Mucosa of stomach (tissue), 1 donor: Measurements from ENCODE around the gene ATG7.

Experiments
- H3K27me3 ChIP-seq: one replicate; pipeline ENCODE4 v1.7.0; 2013; ENCODE audit warnings: mild to moderate bottlenecking, low read length; ENCODE audit not compliant: control insufficient read depth, insufficient read depth
- H3K36me3 ChIP-seq: one replicate; pipeline ENCODE4 v1.7.0; 2013; ENCODE audit warnings: low read length; ENCODE audit not compliant: control insufficient read depth, insufficient read depth
- H3K4me1 ChIP-seq: one replicate; pipeline ENCODE4 v1.7.0; 2013; ENCODE audit warnings: mild to moderate bottlenecking, low read length; ENCODE audit not compliant: control insufficient read depth, insufficient read depth
- H3K4me3 ChIP-seq: one replicate; pipeline ENCODE4 v1.7.0; 2013; ENCODE audit warnings: low read length
- H3K9ac ChIP-seq: one replicate; pipeline ENCODE4 v1.7.0; 2013; ENCODE audit warnings: mild to moderate bottlenecking, low read length, moderate library complexity
- H3K9me3 ChIP-seq: one replicate; pipeline ENCODE4 v1.7.0; 2013; ENCODE audit warnings: mild to moderate bottlenecking, low read length, moderate library complexity; ENCODE audit not compliant: control insufficient read depth
- donor health status: Pancreatic carcinoma.

Gene ATG7

DNA sequence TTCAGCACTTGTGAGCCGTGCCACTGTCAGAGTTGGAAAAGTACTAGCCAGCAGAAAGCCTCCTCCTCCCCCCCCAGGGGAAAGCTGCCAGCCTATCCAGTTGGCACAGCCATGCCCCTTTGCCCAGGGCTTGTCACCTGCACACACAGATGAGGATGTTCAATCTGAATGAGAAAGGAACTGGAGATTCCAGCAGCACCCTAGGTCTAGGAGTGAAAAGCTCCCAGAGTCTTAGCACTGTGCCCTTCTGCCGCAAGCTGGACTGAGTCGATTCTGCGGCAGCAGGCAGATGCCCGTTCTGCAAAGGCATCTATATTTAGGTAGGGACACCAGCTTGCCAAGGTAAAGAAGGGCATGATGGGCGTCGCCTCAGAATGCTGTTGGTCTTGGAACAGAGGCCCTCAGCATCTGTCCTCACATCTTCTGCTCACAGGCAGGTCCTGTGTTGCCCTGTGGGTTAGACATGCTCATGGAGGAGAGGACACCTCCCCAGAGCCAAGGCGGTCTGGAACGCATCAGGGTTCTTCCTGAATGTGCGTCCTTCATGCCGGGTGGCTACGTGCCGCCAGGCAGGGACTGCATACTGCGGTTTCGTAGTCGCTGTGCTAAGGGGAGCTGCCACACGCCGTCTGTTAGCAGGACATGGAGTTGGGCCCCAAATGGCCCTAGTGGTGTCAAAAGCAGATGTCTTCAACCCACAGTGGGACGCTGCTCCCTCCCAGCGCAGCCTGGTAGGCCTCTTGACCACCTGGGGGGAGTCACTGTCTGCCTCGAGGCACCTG lies 262.0 kb downstream of the ATG7 start:
- Histone ChIP-seq H3K36me3 (no peaks in the 10 kb centered on the region), H3K4me1 (no peaks in the 10 kb centered on the region), H3K27me3 (no peaks in the 10 kb centered on the region), H3K9ac (no peak overlapping the region), H3K4me3 (no peak overlapping the region), H3K9me3 (no peaks in the 10 kb centered on the region)

DNA sequence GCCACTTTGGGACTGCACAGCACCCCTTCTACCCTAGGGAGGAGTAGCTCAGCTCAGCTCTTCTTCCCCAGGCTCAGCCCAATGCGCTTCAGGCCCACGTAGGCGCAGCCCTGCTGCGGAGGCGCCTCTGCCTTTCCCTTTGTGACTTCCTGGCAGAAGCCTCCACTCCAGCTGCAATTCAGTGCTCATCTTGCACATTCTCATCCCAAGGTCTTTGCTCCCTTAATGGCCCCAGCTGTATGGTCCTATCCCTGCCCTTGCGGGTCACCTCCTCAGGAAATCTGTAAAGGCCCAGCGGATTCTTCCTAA lies 262.6 kb downstream of the ATG7 start:
- Histone ChIP-seq H3K36me3 (no peaks in the 10 kb centered on the region), H3K9me3 (no peaks in the 10 kb centered on the region), H3K4me1 (no peaks in the 10 kb centered on the region), H3K27me3 (no peaks in the 10 kb centered on the region), H3K9ac (no peak overlapping the region), H3K4me3 (no peak overlapping the region)

DNA sequence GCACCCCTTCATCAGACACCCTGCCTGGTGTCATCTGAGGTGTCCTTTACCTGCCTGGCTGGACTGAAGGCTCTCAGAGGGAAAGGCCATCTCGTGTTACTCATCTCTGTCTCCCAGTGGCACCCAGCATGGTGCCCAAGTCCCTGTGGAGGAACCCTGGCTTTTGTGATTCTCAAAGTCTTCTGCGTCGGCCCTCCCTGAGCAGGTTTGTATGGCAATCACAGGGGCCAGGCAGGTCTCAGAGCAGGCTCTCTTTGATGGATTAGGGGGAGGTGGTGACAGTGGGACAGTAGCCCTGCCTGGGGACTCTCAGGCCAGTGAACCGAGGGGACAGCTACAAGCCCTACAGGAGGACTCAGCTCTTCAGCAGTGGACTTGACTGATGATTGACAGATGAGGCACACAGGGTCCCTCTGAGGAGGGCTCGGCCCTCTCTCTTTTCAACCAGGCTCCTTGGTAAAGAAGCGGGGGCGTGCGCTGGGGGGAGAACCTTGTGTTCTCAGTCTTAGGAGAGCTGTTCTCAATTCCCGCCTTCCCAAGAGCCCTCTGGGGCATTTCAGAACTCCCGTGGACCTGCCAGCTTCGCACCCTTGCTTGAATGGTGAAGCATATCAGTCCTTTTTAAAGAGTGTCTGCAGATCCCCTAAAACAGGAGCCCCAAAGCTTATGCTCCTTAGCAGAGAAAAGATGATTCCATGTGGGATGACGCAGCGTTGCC lies 263.2 kb downstream of the ATG7 start:
- H3K4me3 ChIP-seq = no peak overlapping the region
- no peaks in the 10 kb centered on the region for H3K27me3 ChIP-seq

DNA sequence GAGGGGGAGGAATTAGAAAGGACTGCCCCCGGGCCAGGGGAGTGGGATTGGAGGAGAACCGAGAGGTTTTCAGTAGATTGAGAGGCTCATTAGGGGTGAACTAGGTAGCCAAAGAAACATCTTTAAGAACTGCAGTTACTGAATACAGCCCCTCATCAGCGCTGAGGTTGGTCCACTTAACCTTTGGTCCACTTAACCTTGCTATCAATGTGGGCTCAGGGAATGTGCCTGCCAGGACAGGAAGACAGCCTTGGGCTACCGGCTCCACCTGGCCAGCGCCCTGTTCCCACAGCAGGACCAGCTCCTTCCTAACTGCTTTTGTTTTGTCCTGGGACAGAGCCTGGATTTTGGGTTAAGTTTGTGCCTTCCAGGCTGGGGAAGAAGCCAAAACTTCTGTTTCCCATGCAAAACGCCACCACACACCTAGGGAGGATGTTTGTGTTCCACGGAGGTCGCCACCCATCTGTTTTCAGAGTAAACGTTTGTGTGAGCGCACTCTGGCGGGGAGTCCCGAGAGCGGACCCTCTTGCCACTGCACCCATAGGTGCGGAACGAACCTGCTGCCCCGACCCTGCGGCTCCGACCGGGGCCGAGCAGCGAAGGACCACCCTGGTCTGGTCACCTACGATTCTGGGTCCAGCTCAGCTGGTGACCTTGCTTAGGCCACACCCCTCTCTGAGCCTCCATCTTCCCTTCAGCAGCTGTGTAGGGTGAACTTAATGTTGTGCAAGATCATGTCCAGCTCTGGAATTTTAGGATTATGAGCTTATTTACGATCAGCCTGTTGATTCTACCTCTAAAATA lies 264.1 kb downstream of the ATG7 start:
- Histone ChIP-seq H3K9me3 (no peaks in the 10 kb centered on the region), H3K4me1 (no peaks in the 10 kb centered on the region), H3K4me3 (no peak overlapping the region), H3K36me3 (no peaks in the 10 kb centered on the region), H3K9ac (no peak overlapping the region), H3K27me3 (no peaks in the 10 kb centered on the region)

More for the DNA sequence above, 263.2 kb downstream of the ATG7 start:
- Histone ChIP-seq H3K4me1 (no peaks in the 10 kb centered on the region), H3K9me3 (no peaks in the 10 kb centered on the region), H3K9ac (no peak overlapping the region), H3K36me3 (no peaks in the 10 kb centered on the region)

DNA sequence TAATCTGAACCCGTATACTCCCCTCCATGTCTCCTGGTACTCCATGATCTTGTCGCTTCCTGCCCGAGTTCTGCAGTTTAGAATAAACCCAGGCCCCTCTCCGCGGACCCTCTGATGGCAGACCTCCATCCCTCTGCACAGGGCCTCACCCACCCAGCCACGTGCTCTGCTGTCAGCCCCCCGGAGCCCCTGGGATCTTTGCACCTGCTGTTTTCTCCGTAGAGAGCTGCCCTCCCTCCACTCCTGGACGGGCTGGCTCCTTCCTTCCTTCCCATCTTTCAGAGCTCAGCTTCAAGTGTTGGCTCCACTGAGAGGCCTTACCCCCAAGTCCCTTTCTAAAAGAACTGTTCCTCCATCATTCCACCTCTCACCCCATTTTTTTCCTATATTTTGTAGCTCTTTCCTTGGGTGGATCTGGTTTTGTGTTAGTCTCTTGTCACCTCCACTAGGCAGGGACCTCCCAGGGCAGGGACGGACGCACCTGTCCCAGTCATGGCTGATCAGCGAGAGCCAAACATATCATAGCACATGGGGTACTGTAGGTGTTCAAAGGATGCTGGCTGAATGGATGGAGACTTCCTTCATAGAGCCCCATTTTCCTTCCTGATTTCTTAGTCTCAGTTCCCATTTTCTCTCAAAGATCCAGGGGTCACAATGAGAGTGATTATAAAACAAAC lies 264.9 kb downstream of the ATG7 start:
- H3K4me1 ChIP-seq = no peaks in the 10 kb centered on the region
- no peaks in the 10 kb centered on the region for H3K27me3 ChIP-seq
- no peaks in the 10 kb centered on the region for H3K9me3 ChIP-seq
- H3K36me3 ChIP-seq = no peaks in the 10 kb centered on the region
- H3K9ac ChIP-seq = no peak overlapping the region
- H3K4me3 ChIP-seq = no peak overlapping the region

DNA sequence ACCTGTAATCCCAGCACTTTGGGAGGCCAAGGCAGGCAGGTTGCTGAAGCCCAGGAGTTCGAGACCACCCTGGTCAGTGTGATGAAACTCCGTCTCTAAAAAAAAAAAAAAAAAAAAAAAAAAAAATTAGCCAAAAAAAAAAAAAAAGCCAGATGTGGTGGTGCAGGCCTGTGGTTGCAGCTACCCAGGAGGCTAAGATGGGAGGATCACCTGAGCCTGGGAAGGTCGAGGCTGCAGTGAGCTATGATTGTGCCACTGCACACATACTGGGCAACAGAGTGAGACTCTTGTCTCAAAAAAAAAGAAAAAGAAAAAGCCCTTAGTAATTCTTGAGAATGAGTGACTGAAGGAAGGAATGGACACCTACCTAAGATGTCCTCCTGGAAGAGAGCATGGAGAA lies 266.4 kb downstream of the ATG7 start:
- H3K4me1 ChIP-seq = no peaks in the 10 kb centered on the region
- no peak overlapping the region for H3K9ac ChIP-seq
- H3K9me3 ChIP-seq = no peaks in the 10 kb centered on the region
- H3K36me3 ChIP-seq = no peaks in the 10 kb centered on the region
- no peaks in the 10 kb centered on the region for H3K27me3 ChIP-seq
- no peak overlapping the region for H3K4me3 ChIP-seq

DNA sequence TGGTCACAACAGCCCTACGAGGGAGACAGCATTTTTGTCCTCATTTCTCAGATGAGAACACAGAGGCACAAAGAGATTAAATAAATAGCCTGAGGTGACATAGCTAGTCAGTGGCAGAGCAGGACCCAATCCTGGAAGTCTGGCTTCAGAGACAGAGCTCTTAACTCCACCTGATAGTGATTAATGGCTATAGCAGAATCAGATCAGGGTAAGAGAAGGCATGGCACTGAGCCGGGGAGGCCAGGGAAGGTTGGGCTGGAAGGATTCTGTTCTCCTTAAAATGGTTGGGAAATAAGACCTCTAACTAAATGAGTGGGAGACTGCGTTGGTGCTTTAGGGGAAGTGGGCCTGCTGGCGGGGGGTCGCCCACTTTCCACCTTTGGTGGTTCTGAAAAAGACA lies 267.0 kb downstream of the ATG7 start:
- Histone ChIP-seq H3K9me3 (no peaks in the 10 kb centered on the region), H3K36me3 (no peaks in the 10 kb centered on the region), H3K27me3 (no peaks in the 10 kb centered on the region), H3K9ac (no peak overlapping the region), H3K4me3 (no peak overlapping the region), H3K4me1 (peaks cover 2% of the 10 kb centered on the region)

DNA sequence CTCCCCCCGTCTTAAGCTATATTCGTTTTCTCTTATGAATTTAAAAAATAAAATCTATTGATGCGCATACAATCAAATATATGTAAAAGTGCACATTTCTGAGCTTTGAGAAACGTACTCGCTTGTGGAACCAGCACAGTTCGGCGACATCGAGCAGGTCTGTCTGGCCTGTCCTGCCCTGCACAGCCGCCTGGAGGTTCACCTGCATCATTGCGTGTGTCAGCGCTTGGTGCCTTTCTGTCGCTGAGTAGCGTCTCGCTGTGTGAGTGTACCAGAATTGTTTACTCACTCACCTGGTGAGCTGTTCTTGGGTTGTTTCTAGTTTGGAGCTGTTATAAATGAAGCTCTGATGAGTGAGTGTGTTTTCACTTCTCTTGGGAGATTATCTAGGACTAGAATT lies 267.5 kb downstream of the ATG7 start:
- H3K4me1 ChIP-seq = peaks cover 5% of the 10 kb centered on the region
- no peaks in the 10 kb centered on the region for H3K36me3 ChIP-seq
- H3K9me3 ChIP-seq = no peaks in the 10 kb centered on the region
- H3K27me3 ChIP-seq = no peaks in the 10 kb centered on the region
- H3K4me3 ChIP-seq = no peak overlapping the region
- H3K9ac ChIP-seq = no peak overlapping the region

DNA sequence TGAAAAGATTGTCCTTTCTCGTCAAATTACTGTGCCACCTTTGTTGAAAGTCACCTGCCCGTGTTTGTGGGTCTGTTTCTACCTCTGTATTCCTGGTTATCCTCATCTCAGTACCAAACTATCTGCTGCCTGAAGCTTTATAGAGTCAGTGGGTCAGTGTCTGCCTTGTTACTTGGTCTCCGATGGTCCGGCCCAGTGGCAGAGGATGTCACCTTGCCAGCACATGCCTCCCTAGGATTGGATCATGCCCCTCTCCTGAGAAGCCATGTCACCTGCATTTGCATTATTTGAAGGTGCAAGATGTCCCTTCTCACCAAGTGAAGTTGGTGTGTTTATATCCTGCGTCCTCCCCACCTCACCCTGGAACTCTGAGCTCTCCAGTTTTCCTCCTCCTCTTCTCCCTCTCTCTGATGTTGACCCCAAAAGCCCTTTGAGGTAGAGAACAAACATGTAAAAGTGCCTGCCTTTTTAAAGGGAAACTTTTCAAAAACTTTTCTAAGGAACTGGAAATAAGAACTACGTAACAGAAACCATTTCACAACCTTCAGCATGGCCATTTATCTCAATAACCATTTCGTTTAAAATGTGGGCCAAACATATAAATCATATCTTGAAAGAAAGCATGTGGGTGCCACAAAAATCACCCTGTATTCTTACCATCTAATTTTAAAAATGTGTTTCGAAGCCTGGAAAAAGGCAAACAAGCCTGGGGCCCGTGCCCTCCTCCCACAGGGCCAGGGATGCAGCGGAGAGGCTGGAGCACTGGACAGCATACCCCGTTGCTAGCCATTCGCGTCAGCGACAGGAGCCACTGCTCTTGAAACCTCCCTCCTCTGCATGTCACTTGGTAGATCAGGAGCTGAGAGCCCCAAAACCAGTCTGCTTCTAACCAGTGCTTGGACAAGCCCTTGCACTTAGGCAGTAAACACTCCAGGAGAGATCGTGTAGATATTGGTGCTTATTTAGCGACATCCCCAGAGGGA lies 269.4 kb downstream of the ATG7 start:
- Histone ChIP-seq H3K4me1 (peaks cover 9% of the 10 kb centered on the region), H3K36me3 (no peaks in the 10 kb centered on the region), H3K27me3 (no peaks in the 10 kb centered on the region), H3K4me3 (no peak overlapping the region), H3K9me3 (no peaks in the 10 kb centered on the region), H3K9ac (no peak overlapping the region)

DNA sequence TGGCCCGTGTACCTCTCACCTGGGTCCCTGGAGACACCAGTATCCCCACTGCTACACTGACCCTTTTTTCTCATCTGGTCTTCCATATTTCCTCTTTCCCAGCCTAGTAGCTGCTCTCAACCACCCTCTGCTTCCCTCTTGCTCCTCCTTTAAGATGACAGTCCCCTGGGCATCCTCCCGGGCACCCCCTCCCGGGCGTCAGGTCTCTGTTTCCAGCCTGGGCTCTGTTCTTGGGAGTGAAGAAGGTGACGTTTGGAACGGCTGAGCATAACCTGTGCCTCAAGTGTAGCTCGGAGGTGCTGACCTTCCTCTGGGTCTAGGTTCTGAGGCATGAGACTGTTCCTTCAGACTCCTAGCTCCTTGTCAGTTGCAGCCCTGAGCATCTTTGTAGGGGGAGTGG lies 270.4 kb downstream of the ATG7 start:
- H3K4me3 ChIP-seq = no peak overlapping the region
- peaks cover 9% of the 10 kb centered on the region for H3K4me1 ChIP-seq
- H3K9ac ChIP-seq = no peak overlapping the region
- no peaks in the 10 kb centered on the region for H3K27me3 ChIP-seq
- no peaks in the 10 kb centered on the region for H3K9me3 ChIP-seq
- H3K36me3 ChIP-seq = no peaks in the 10 kb centered on the region
